GM23338 (cell line): ENCODE measurements around the gene HIVEP3.

Experiments
- ETS1 ChIP-seq: IDR thresholded peaks from 2 replicates; pipeline ENCODE4 v1.6.1; 2016; ENCODE audit warnings: antibody characterized with exemption
- EZH2 ChIP-seq: fragments of 200-600 bp; sonication (generic); IDR thresholded peaks from one replicate; pipeline ENCODE4 v1.8.0; 2017; ENCODE audit warnings: antibody characterized with exemption, mild to moderate bottlenecking, low read depth; ENCODE audit not compliant: unreplicated experiment
- EZH2phosphoT487 ChIP-seq: fragments of 200-600 bp; sonication (generic); IDR thresholded peaks from one replicate; pipeline ENCODE4 v1.8.1; 2018; ENCODE audit warnings: antibody characterized with exemption; ENCODE audit not compliant: unreplicated experiment
- JUNB ChIP-seq: IDR thresholded peaks from one replicate; pipeline ENCODE4 v1.6.1; 2016; ENCODE audit warnings: antibody characterized with exemption; ENCODE audit not compliant: unreplicated experiment
- NANOG ChIP-seq: IDR thresholded peaks from 2 replicates; pipeline ENCODE4 v1.6.1; 2016; ENCODE audit warnings: antibody characterized with exemption, borderline replicate concordance
- STAT1 ChIP-seq: IDR thresholded peaks from one replicate; pipeline ENCODE4 v1.6.1; 2016; ENCODE audit warnings: antibody characterized with exemption; ENCODE audit not compliant: unreplicated experiment
- TF ChIP-seq, protein P1 (sequence below), 2 experiments: fragments of 200-600 bp in 1 of 2; sonication (generic) in 1 of 2; conservative IDR thresholded peaks; 2 replicates each; pipeline versions ENCODE4 v1.5.1 to v1.6.1; 2016 to 2017; ENCODE audit warnings: antibody characterized with exemption in 2 of 2, low read depth in 2 of 2, mild to moderate bottlenecking in 2 of 2, moderate library complexity in 1 of 2
- TF ChIP-seq, protein P2 (sequence below): fragments of 250-450 bp; sonication (Bioruptor Pico); IDR thresholded peaks from 2 replicates; pipeline ENCODE4 v1.5.0; 2020; ENCODE audit warnings: mild to moderate bottlenecking, moderate library complexity
- TF ChIP-seq, protein P3 (sequence below): IDR thresholded peaks from one replicate; pipeline ENCODE4 v1.6.1; 2018; ENCODE audit warnings: antibody characterized with exemption; ENCODE audit not compliant: unreplicated experiment

DNA sequence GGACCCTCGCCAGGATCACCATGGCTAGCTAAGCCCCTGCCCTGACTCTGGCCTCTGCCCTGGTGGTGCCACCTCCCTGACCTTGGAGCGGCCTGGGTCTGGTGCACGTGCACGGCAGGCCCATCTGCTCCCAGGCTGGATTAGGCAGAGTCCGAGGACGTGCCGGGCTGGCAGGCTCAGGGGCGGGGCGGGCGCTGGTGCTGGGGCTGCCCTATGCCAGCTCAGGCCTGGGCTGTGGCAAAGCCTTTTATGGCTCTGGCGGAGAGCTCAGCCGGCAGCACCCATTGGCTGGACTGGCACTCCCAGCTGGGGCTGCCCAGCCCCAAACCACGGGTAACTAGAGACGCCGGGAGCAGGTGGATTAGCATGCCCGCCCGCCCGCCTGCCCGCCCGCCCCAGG is 417.1 kb downstream of the HIVEP3 start:
- TF ChIP-seq, protein P1, sequence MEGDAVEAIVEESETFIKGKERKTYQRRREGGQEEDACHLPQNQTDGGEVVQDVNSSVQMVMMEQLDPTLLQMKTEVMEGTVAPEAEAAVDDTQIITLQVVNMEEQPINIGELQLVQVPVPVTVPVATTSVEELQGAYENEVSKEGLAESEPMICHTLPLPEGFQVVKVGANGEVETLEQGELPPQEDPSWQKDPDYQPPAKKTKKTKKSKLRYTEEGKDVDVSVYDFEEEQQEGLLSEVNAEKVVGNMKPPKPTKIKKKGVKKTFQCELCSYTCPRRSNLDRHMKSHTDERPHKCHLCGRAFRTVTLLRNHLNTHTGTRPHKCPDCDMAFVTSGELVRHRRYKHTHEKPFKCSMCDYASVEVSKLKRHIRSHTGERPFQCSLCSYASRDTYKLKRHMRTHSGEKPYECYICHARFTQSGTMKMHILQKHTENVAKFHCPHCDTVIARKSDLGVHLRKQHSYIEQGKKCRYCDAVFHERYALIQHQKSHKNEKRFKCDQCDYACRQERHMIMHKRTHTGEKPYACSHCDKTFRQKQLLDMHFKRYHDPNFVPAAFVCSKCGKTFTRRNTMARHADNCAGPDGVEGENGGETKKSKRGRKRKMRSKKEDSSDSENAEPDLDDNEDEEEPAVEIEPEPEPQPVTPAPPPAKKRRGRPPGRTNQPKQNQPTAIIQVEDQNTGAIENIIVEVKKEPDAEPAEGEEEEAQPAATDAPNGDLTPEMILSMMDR (conservative IDR thresholded peaks at IDR 0.05; ENCODE audit: low read depth in 2 of 2), result no peak
- TF ChIP-seq EZH2phosphoT487 (no peak), NANOG (no peak), EZH2 (no peak), JUNB (no peak), ETS1 (no peak), STAT1 (no peak)
- TF ChIP-seq, protein P2, sequence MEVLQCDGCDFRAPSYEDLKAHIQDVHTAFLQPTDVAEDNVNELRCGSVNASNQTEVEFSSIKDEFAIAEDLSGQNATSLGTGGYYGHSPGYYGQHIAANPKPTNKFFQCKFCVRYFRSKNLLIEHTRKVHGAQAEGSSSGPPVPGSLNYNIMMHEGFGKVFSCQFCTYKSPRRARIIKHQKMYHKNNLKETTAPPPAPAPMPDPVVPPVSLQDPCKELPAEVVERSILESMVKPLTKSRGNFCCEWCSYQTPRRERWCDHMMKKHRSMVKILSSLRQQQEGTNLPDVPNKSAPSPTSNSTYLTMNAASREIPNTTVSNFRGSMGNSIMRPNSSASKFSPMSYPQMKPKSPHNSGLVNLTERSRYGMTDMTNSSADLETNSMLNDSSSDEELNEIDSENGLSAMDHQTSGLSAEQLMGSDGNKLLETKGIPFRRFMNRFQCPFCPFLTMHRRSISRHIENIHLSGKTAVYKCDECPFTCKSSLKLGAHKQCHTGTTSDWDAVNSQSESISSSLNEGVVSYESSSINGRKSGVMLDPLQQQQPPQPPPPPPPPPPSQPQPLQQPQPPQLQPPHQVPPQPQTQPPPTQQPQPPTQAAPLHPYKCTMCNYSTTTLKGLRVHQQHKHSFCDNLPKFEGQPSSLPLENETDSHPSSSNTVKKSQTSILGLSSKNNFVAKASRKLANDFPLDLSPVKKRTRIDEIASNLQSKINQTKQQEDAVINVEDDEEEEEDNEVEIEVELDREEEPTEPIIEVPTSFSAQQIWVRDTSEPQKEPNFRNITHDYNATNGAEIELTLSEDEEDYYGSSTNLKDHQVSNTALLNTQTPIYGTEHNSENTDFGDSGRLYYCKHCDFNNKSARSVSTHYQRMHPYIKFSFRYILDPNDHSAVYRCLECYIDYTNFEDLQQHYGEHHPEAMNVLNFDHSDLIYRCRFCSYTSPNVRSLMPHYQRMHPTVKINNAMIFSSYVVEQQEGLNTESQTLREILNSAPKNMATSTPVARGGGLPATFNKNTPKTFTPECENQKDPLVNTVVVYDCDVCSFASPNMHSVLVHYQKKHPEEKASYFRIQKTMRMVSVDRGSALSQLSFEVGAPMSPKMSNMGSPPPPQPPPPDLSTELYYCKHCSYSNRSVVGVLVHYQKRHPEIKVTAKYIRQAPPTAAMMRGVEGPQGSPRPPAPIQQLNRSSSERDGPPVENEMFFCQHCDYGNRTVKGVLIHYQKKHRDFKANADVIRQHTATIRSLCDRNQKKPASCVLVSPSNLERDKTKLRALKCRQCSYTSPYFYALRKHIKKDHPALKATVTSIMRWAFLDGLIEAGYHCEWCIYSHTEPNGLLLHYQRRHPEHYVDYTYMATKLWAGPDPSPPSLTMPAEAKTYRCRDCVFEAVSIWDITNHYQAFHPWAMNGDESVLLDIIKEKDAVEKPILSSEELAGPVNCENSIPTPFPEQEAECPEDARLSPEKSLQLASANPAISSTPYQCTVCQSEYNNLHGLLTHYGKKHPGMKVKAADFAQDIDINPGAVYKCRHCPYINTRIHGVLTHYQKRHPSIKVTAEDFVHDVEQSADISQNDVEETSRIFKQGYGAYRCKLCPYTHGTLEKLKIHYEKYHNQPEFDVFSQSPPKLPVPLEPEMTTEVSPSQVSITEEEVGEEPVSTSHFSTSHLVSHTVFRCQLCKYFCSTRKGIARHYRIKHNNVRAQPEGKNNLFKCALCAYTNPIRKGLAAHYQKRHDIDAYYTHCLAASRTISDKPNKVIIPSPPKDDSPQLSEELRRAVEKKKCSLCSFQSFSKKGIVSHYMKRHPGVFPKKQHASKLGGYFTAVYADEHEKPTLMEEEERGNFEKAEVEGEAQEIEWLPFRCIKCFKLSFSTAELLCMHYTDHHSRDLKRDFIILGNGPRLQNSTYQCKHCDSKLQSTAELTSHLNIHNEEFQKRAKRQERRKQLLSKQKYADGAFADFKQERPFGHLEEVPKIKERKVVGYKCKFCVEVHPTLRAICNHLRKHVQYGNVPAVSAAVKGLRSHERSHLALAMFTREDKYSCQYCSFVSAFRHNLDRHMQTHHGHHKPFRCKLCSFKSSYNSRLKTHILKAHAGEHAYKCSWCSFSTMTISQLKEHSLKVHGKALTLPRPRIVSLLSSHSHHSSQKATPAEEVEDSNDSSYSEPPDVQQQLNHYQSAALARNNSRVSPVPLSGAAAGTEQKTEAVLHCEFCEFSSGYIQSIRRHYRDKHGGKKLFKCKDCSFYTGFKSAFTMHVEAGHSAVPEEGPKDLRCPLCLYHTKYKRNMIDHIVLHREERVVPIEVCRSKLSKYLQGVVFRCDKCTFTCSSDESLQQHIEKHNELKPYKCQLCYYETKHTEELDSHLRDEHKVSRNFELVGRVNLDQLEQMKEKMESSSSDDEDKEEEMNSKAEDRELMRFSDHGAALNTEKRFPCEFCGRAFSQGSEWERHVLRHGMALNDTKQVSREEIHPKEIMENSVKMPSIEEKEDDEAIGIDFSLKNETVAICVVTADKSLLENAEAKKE, result no peak
- TF ChIP-seq, protein P3, sequence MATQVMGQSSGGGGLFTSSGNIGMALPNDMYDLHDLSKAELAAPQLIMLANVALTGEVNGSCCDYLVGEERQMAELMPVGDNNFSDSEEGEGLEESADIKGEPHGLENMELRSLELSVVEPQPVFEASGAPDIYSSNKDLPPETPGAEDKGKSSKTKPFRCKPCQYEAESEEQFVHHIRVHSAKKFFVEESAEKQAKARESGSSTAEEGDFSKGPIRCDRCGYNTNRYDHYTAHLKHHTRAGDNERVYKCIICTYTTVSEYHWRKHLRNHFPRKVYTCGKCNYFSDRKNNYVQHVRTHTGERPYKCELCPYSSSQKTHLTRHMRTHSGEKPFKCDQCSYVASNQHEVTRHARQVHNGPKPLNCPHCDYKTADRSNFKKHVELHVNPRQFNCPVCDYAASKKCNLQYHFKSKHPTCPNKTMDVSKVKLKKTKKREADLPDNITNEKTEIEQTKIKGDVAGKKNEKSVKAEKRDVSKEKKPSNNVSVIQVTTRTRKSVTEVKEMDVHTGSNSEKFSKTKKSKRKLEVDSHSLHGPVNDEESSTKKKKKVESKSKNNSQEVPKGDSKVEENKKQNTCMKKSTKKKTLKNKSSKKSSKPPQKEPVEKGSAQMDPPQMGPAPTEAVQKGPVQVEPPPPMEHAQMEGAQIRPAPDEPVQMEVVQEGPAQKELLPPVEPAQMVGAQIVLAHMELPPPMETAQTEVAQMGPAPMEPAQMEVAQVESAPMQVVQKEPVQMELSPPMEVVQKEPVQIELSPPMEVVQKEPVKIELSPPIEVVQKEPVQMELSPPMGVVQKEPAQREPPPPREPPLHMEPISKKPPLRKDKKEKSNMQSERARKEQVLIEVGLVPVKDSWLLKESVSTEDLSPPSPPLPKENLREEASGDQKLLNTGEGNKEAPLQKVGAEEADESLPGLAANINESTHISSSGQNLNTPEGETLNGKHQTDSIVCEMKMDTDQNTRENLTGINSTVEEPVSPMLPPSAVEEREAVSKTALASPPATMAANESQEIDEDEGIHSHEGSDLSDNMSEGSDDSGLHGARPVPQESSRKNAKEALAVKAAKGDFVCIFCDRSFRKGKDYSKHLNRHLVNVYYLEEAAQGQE, result no peak
